ENCODE results near the gene PDGFA. TPM values are rescaled to one million over a fixed set of nuclear protein-coding genes. Genes with fewer than 3 reads are reported as not detected.

PDGFA gene
- total RNA-seq, 2 experiments from 2014 or later = not detected

DNA sequence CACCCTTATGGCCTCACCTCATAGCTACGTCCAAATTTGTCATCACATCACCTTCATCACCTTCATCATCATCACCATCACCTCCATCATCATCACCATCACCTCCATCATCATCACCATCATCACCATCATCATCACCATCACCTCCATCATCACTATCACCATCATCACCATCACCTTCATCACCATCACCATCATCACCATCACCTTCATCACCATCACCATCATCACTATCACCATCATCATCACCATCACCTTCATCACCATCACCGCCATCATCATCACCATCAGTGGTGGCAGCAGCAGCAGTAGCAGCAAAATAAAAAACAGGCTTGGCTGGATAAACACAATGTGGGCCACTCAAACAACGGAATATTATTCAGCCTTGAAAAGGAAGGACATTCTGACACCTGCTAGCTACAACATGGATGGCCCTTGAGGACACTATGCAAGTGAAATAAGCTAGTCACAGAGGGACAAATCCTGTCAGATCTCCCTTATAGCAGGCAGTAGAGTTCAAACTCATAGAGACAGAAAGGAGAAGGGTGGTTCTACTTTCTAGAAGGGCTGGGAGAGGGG is 47.7 kb upstream of the PDGFA start:
- no TSS peak for BruUV-seq (replicated peaks)
- H3K4me1 ChIP-seq (ENCODE audit: insufficient read depth, low read length, poor library complexity, severe bottlenecking) = no peaks in the 10 kb centered on the region
- no peaks in the 10 kb centered on the region for H3K9me2 ChIP-seq (ENCODE audit: insufficient read depth, low read length)
- ChIA-PET CTCF (ENCODE audit: unreplicated experiment) (no interaction called here), POLR2A (interaction anchor here (0.7 kb wide), 1 partner anchor 77 kb away, joined by 4 read pairs; no protein-coding TSS in a partner anchor)
- no peaks in the 10 kb centered on the region for H3K9me3 ChIP-seq (ENCODE audit: low read length)
- H3K36me3 ChIP-seq (ENCODE audit: insufficient read depth, low read length) = no peaks in the 10 kb centered on the region
- H4K20me1 ChIP-seq (ENCODE audit: insufficient read depth, low read length) = no peaks in the 10 kb centered on the region
- no peak overlapping the region for H3K27ac ChIP-seq (ENCODE audit: low read depth, low read length, poor library complexity, severe bottlenecking)
- no peaks in the 10 kb centered on the region for H3K79me2 ChIP-seq (ENCODE audit: insufficient read depth, low read depth, low read length)
- intact Hi-C loops (cut with micrococcal nuclease; ENCODE audit: unreplicated experiment) = no loop called here
- H3K4me2 ChIP-seq (ENCODE audit: low read length) = no peak overlapping the region
- no peak overlapping the region for H3K4me3 ChIP-seq (ENCODE audit: low read depth, low read length, poor library complexity, severe bottlenecking)
- no peak for TF ChIP-seq CTCF (conservative IDR thresholded peaks at IDR 0.05; ENCODE audit: low read length)
- no peak for TF ChIP-seq EZH2phosphoT487 (IDR thresholded peaks at IDR 0.05; ENCODE audit: borderline replicate concordance, low read depth, low read length)
- H2AFZ ChIP-seq (ENCODE audit: low read length) = no peak overlapping the region
- no peak for DNase-seq (ENCODE audit: low spot score)

GRCh38 chr7:566100-566499 is 46.5 kb upstream of the PDGFA start:
- Histone ChIP-seq H3K36me3 (ENCODE audit: insufficient read depth, low read length) (no peaks in the 10 kb centered on the region), H3K79me2 (ENCODE audit: insufficient read depth, low read depth, low read length) (no peaks in the 10 kb centered on the region), H3K9me2 (ENCODE audit: insufficient read depth, low read length) (no peaks in the 10 kb centered on the region), H3K9me3 (ENCODE audit: low read length) (no peaks in the 10 kb centered on the region), H2AFZ (ENCODE audit: low read length) (no peak overlapping the region), H3K4me2 (ENCODE audit: low read length) (no peak overlapping the region), H3K4me3 (ENCODE audit: low read depth, low read length, poor library complexity, severe bottlenecking) (no peak overlapping the region), H3K4me1 (ENCODE audit: insufficient read depth, low read length, poor library complexity, severe bottlenecking) (no peaks in the 10 kb centered on the region), H3K27ac (ENCODE audit: low read depth, low read length, poor library complexity, severe bottlenecking) (no peak overlapping the region), H4K20me1 (ENCODE audit: insufficient read depth, low read length) (no peaks in the 10 kb centered on the region)
- DNase-seq (ENCODE audit: low spot score) = no peak
- POLR2A ChIA-PET = no interaction called here
- no TSS peak for BruUV-seq (replicated peaks)
- intact Hi-C loops (cut with micrococcal nuclease; ENCODE audit: unreplicated experiment) = no loop called here
- no peak for TF ChIP-seq EZH2phosphoT487 (IDR thresholded peaks at IDR 0.05; ENCODE audit: borderline replicate concordance, low read depth, low read length)
- no peak for TF ChIP-seq CTCF (conservative IDR thresholded peaks at IDR 0.05; ENCODE audit: low read length)
- CTCF ChIA-PET (ENCODE audit: unreplicated experiment) = no interaction called here

- H3K4me1 ChIP-seq (ENCODE audit: insufficient read depth, low read length, poor library complexity, severe bottlenecking) = no peaks in the 10 kb centered on the region
- no TSS peak for BruUV-seq (replicated peaks)
- H3K9me2 ChIP-seq (ENCODE audit: insufficient read depth, low read length) = no peaks in the 10 kb centered on the region
- no peaks in the 10 kb centered on the region for H3K79me2 ChIP-seq (ENCODE audit: insufficient read depth, low read depth, low read length)
- no peaks in the 10 kb centered on the region for H3K36me3 ChIP-seq (ENCODE audit: insufficient read depth, low read length)
- no peaks in the 10 kb centered on the region for H4K20me1 ChIP-seq (ENCODE audit: insufficient read depth, low read length)
- H2AFZ ChIP-seq (ENCODE audit: low read length) = no peak overlapping the region
- H3K4me3 ChIP-seq (ENCODE audit: low read depth, low read length, poor library complexity, severe bottlenecking) = no peak overlapping the region
- CTCF ChIA-PET (ENCODE audit: unreplicated experiment) = no interaction called here
- no peaks in the 10 kb centered on the region for H3K9me3 ChIP-seq (ENCODE audit: low read length)
- no peak for DNase-seq (ENCODE audit: low spot score)
- H3K27ac ChIP-seq (ENCODE audit: low read depth, low read length, poor library complexity, severe bottlenecking) = no peak overlapping the region
- POLR2A ChIA-PET = no interaction called here
- intact Hi-C loops (cut with micrococcal nuclease; ENCODE audit: unreplicated experiment) = no loop called here
- H3K4me2 ChIP-seq (ENCODE audit: low read length) = no peak overlapping the region
- no peak for TF ChIP-seq EZH2phosphoT487 (IDR thresholded peaks at IDR 0.05; ENCODE audit: borderline replicate concordance, low read depth, low read length)
- no peak for TF ChIP-seq CTCF (conservative IDR thresholded peaks at IDR 0.05; ENCODE audit: low read length)
Observed at GRCh38 chr7:564176-564865, 44.7 kb upstream of the PDGFA start.
